HepG2 (cell line): ENCODE results near the gene APBB1. TPM values are rescaled to one million over a fixed set of nuclear protein-coding genes. Genes with fewer than 3 reads are reported as not detected.

Source experiments
- CEBPB ChIP-seq: IDR thresholded peaks from 2 replicates; pipeline ENCODE4 v1.6.1; 2011; ENCODE audit warnings: low read depth, low read length, improper control_type of control experiment, borderline replicate concordance
- DPF2 ChIP-seq: sonication (generic); formaldehyde crosslinking; IDR thresholded peaks from 2 replicates; pipeline ENCODE4 v1.4.0; 2020; ENCODE audit warnings: mild to moderate bottlenecking, low read depth, missing genetic modification reagents, borderline replicate concordance
- DR1 ChIP-seq: sonication (generic); formaldehyde crosslinking; IDR thresholded peaks from 2 replicates; pipeline ENCODE4 v1.8.0; 2021; ENCODE audit warnings: mild to moderate bottlenecking, missing genetic modification reagents, inconsistent platforms
- GPN1 ChIP-seq: sonication (generic); formaldehyde crosslinking; IDR thresholded peaks from 2 replicates; pipeline ENCODE4 v1.5.1; 2020; ENCODE audit warnings: missing genetic modification reagents, borderline replicate concordance
- ISL2 ChIP-seq: sonication (generic); formaldehyde crosslinking; IDR thresholded peaks from 2 replicates; pipeline ENCODE4 v1.5.0; 2020; ENCODE audit warnings: missing genetic modification reagents
- MIER2 ChIP-seq: IDR thresholded peaks from 2 replicates; pipeline ENCODE4 v1.6.1; 2016; ENCODE audit warnings: missing biosample characterization, missing genetic modification reagents
- RAD21 ChIP-seq: fragments of 450-650 bp; formaldehyde crosslinking; IDR thresholded peaks from 2 replicates; pipeline ENCODE4 v1.5.0; 2020; ENCODE audit warnings: mild to moderate bottlenecking
- SMARCE1 ChIP-seq: fragments of 450-650 bp; IDR thresholded peaks from 2 replicates; pipeline ENCODE4 v1.6.1; 2017; ENCODE audit warnings: borderline replicate concordance
- STAG1 ChIP-seq: sonication (generic); formaldehyde crosslinking; IDR thresholded peaks from 2 replicates; pipeline ENCODE4 v1.4.0; 2020; ENCODE audit warnings: missing genetic modification reagents
- ZBTB8A ChIP-seq: sonication (generic); formaldehyde crosslinking; IDR thresholded peaks from 2 replicates; pipeline ENCODE4 v1.4.0; 2020; ENCODE audit warnings: mild to moderate bottlenecking, low read depth, missing genetic modification reagents, borderline replicate concordance
- ZC3H13 ChIP-seq: sonication (generic); formaldehyde crosslinking; IDR thresholded peaks from 2 replicates; pipeline ENCODE4 v1.8.1; 2023; ENCODE audit warnings: mild to moderate bottlenecking, missing genetic modification reagents, moderate library complexity
- ZFP41 ChIP-seq: sonication (generic); formaldehyde crosslinking; IDR thresholded peaks from 2 replicates; pipeline ENCODE4 v1.4.0; 2020; ENCODE audit warnings: mild to moderate bottlenecking, missing genetic modification reagents, borderline replicate concordance
- ZGPAT ChIP-seq: IDR thresholded peaks from 2 replicates; pipeline ENCODE4 v1.6.1; 2016; ENCODE audit warnings: mild to moderate bottlenecking
- ZMYM4 ChIP-seq: sonication (generic); formaldehyde crosslinking; IDR thresholded peaks from 2 replicates; pipeline ENCODE4 v1.8.1; 2023; ENCODE audit warnings: mild to moderate bottlenecking, missing genetic modification reagents
- ZNF33B ChIP-seq: sonication (generic); formaldehyde crosslinking; IDR thresholded peaks from 2 replicates; pipeline ENCODE4 v1.5.1; 2020; ENCODE audit warnings: mild to moderate bottlenecking, missing genetic modification reagents
- ZNF546 ChIP-seq: sonication (generic); formaldehyde crosslinking; conservative IDR thresholded peaks from 2 replicates; pipeline ENCODE4 v1.8.1; 2023; ENCODE audit warnings: mild to moderate bottlenecking, missing genetic modification reagents
- polyA plus RNA-seq, 8 experiments: library from polyadenylated mRNA; depleted of rRNA in 3 of 8; stranded (reverse) in 7 of 8; unstranded in 1 of 8; fragments of >200 nt; fragmentation: Illumina TruSeq in 4 of 8; extraction: Trizol in 4 of 8; gene quantifications; 2 replicates each; pipeline versions ENCODE4 v1.2.1 to v1.2.3, GENCODE V29; 2011 to 2016; ENCODE audit warnings: low read depth in 4 of 8, missing spikeins in 1 of 8, mixed read lengths in 1 of 8; ENCODE audit not compliant: insufficient read depth in 1 of 8
- total RNA-seq, 5 experiments: library from RNA; depleted of rRNA; stranded (reverse); fragments of >200 nt; fragmentation: Illumina TruSeq; extraction: Trizol; gene quantifications; 2 replicates each; pipeline ENCODE4 v1.2.3, GENCODE V29; 2016; ENCODE audit warnings: low read depth in 1 of 5
- TF ChIP-seq, protein P1 (sequence below): sonication (generic); formaldehyde crosslinking; IDR thresholded peaks from 2 replicates; pipeline ENCODE4 v1.5.1; 2020; ENCODE audit warnings: mild to moderate bottlenecking, missing genetic modification reagents, moderate library complexity
- TF ChIP-seq, protein P2 (sequence below): sonication (generic); formaldehyde crosslinking; IDR thresholded peaks from 2 replicates; pipeline ENCODE4 v1.4.0; 2020; ENCODE audit warnings: missing genetic modification reagents
- TF ChIP-seq, protein P3 (sequence below): sonication (generic); formaldehyde crosslinking; IDR thresholded peaks from 2 replicates; pipeline ENCODE4 v1.4.0; 2020; ENCODE audit warnings: mild to moderate bottlenecking, missing genetic modification reagents, borderline replicate concordance

The APBB1 gene
- total and polyA plus RNA-seq, 2 of the 13 experiments (the other 11 are each of a cell fraction or from before 2014, with no cell fraction given): 1.7 to 3.5 TPM

DNA sequence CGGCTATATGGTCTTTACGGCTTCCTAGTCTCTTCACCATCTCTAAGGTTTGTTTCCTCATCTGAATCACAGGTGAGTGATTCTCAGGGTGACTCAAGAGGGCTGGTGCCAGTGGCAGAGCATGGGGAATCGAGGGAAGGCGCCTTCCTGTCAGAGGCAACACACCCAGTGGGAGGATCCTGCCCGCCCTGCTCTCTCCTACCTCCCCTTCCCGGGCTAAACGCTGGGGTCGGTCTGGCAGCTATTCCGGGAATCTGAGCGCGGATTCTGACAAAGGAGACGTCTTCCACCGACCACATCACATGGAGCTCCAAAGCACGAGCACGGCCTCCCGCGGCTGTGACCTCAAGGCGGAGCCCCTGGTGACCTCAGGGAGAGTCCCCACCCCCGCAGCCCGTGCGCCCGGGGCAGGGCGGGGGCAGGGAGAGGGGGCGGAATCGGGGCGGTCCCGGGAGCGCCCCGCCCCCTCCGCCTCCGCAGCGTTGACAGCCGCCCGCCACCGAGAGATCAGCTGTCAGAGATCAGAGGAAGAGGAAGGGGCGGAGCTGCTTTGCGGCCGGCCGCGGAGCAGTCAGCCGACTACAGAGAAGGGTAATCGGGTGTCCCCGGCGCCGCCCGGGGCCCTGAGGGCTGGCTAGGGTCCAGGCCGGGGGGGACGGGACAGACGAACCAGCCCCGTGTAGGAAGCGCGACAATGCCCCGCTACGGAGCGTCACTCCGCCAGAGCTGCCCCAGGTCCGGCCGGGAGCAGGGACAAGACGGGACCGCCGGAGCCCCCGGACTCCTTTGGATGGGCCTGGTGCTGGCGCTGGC, 28.8 kb downstream of the APBB1 start, which contains the start of gene SMPD1 (continued):
- no peak for TF ChIP-seq CEBPB
- 0 out of 2 replicates have a peak, but pooled peaks have one; percentile 8 for TF ChIP-seq DR1 (CRISPR knock-in tag)
- TF ChIP-seq RAD21: 0 out of 2 replicates have a peak, but pooled peaks have one; percentile 20
- no peak; the same call in none of the 2 replicates for TF ChIP-seq ISL2 (CRISPR knock-in tag)
- TF ChIP-seq SMARCE1: no peak
- no peak for TF ChIP-seq ZNF546
- TF ChIP-seq MIER2: 0 out of 2 replicates have a peak, but pooled peaks have one; percentile 12
- no peak for TF ChIP-seq ZC3H13 (CRISPR knock-in tag)
- no peak for TF ChIP-seq ZNF33B
- TF ChIP-seq DPF2 (CRISPR knock-in tag): no peak
- TF ChIP-seq, protein P1, sequence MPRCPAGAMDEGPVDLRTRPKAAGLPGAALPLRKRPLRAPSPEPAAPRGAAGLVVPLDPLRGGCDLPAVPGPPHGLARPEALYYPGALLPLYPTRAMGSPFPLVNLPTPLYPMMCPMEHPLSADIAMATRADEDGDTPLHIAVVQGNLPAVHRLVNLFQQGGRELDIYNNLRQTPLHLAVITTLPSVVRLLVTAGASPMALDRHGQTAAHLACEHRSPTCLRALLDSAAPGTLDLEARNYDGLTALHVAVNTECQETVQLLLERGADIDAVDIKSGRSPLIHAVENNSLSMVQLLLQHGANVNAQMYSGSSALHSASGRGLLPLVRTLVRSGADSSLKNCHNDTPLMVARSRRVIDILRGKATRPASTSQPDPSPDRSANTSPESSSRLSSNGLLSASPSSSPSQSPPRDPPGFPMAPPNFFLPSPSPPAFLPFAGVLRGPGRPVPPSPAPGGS (CRISPR knock-in tag): peak; percentile 81; the same call in 1 of the 2 replicates
- TF ChIP-seq ZFP41 (CRISPR knock-in tag): no peak
- TF ChIP-seq, protein P2, sequence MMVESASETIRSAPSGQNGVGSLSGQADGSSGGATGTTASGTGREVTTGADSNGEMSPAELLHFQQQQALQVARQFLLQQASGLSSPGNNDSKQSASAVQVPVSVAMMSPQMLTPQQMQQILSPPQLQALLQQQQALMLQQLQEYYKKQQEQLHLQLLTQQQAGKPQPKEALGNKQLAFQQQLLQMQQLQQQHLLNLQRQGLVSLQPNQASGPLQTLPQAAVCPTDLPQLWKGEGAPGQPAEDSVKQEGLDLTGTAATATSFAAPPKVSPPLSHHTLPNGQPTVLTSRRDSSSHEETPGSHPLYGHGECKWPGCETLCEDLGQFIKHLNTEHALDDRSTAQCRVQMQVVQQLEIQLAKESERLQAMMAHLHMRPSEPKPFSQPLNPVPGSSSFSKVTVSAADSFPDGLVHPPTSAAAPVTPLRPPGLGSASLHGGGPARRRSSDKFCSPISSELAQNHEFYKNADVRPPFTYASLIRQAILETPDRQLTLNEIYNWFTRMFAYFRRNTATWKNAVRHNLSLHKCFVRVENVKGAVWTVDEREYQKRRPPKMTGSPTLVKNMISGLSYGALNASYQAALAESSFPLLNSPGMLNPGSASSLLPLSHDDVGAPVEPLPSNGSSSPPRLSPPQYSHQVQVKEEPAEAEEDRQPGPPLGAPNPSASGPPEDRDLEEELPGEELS: no peak; the same call in 1 of the 2 replicates
- TF ChIP-seq ZMYM4: peak; percentile 43; the same call in 1 of the 2 replicates
- TF ChIP-seq STAG1 (CRISPR knock-in tag): no peak
- TF ChIP-seq, protein P3, sequence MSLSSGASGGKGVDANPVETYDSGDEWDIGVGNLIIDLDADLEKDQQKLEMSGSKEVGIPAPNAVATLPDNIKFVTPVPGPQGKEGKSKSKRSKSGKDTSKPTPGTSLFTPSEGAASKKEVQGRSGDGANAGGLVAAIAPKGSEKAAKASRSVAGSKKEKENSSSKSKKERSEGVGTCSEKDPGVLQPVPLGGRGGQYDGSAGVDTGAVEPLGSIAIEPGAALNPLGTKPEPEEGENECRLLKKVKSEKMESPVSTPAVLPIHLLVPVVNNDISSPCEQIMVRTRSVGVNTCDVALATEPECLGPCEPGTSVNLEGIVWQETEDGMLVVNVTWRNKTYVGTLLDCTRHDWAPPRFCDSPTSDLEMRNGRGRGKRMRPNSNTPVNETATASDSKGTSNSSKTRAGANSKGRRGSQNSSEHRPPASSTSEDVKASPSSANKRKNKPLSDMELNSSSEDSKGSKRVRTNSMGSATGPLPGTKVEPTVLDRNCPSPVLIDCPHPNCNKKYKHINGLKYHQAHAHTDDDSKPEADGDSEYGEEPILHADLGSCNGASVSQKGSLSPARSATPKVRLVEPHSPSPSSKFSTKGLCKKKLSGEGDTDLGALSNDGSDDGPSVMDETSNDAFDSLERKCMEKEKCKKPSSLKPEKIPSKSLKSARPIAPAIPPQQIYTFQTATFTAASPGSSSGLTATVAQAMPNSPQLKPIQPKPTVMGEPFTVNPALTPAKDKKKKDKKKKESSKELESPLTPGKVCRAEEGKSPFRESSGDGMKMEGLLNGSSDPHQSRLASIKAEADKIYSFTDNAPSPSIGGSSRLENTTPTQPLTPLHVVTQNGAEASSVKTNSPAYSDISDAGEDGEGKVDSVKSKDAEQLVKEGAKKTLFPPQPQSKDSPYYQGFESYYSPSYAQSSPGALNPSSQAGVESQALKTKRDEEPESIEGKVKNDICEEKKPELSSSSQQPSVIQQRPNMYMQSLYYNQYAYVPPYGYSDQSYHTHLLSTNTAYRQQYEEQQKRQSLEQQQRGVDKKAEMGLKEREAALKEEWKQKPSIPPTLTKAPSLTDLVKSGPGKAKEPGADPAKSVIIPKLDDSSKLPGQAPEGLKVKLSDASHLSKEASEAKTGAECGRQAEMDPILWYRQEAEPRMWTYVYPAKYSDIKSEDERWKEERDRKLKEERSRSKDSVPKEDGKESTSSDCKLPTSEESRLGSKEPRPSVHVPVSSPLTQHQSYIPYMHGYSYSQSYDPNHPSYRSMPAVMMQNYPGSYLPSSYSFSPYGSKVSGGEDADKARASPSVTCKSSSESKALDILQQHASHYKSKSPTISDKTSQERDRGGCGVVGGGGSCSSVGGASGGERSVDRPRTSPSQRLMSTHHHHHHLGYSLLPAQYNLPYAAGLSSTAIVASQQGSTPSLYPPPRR (CRISPR knock-in tag): peak; percentile 65
- TF ChIP-seq ZGPAT: peak; percentile 78; the same call in 1 of the 2 replicates
- TF ChIP-seq ZBTB8A (CRISPR knock-in tag): peak; percentile 69; the same call in 1 of the 2 replicates
- TF ChIP-seq GPN1 (CRISPR knock-in tag): no peak
